Measurements from ENCODE around the gene ADORA2B.

DNA sequence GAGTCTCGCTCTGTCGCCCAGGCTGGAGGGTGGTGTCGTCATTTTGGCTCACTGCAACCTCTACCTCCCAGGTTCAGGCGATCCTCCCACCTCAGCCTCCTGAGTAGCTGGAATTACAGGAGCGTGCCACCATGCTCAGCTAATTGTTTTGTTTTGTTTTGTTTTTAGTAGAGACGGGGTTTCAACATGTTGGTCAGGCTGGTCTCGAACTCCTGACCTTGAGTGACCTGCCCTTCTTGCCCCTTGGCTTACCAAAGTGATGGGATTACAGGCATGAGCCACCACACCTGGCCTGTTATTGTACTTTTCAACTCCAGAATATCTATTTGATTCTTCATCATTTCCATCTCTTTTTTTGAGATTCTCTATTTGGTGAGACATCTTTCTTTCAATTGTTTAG, 9.0 kb upstream of the ADORA2B start:
- no peak for TF ChIP-seq EZH2phosphoT487 (conservative IDR thresholded peaks at IDR 0.05; ENCODE audit: low read length)
- TF ChIP-seq, protein P1, sequence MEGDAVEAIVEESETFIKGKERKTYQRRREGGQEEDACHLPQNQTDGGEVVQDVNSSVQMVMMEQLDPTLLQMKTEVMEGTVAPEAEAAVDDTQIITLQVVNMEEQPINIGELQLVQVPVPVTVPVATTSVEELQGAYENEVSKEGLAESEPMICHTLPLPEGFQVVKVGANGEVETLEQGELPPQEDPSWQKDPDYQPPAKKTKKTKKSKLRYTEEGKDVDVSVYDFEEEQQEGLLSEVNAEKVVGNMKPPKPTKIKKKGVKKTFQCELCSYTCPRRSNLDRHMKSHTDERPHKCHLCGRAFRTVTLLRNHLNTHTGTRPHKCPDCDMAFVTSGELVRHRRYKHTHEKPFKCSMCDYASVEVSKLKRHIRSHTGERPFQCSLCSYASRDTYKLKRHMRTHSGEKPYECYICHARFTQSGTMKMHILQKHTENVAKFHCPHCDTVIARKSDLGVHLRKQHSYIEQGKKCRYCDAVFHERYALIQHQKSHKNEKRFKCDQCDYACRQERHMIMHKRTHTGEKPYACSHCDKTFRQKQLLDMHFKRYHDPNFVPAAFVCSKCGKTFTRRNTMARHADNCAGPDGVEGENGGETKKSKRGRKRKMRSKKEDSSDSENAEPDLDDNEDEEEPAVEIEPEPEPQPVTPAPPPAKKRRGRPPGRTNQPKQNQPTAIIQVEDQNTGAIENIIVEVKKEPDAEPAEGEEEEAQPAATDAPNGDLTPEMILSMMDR (IDR thresholded peaks at IDR 0.05; ENCODE audit: insufficient read depth, low read length, poor library complexity, severe bottlenecking) = no peak

All from SU-DHL-6 (cell line).